GM21825 (cell line): ENCODE measurements around the gene ADAMTSL3.

Experiments
- ATAC-seq: cut with Tn5 transposase; IDR thresholded peaks from one replicate; pipeline ENCODE4 v1.9.1; 2021; ENCODE audit warnings: mild to moderate bottlenecking, moderate library complexity; ENCODE audit not compliant: unreplicated experiment

ADAMTSL3 gene

DNA sequence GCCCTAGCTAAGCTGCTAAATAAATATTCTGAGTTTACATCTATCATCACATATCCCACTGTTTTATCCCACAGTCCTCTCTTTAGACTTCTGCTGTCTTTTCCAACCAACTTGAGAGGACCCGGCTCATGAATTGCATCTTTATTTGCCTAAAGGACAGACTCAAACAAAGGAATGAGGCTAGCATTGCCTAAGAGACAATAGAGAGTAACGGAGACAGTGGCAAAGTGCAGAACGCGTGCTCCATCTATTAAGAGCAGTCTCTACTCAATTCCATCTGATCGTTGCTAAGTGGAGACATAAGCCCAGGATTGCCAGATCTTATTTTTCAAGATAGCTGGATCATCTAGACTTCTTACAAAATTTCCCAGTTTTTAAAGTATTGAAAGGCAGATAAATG, 2.3 kb downstream of the ADAMTSL3 start:
- ATAC-seq = no peak

DNA sequence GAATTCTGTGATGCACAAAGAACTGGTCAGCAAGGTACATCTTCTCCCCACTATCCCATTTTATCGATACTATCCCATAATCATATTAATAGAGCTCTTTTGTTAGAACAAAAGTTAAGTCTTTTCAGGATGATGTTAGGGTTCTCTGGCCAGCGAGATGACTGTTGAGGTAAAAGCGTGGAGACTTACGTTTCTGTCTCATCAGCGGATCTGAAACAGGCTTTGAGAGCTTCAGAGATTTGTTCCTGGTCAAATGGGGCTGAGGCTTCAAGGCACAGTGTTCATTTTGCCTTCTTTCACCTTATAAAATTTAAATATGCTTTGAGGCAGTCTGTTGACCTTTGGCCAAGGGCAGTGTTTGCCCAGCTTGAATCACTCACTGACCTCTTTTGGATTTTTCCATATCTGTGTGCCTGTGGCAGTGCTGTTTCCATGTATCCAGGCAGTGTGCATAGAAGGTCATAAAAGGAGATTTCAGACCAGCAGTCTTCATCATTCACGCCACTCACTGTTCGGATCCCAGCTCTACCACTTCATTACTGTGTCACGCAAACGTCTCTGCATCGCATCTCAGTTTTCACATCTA, 3.1 kb downstream of the ADAMTSL3 start:
- no peak for ATAC-seq

- no peak for ATAC-seq
These were observed 3.6 kb downstream of the ADAMTSL3 start for GRCh38 chr15:83657549-83657948.

- no peak for ATAC-seq
These were observed 4.8 kb downstream of the ADAMTSL3 start for GRCh38 chr15:83658430-83659416.

GRCh38 chr15:83659417-83659812, 5.5 kb downstream of the ADAMTSL3 start:
- no peak for ATAC-seq

DNA sequence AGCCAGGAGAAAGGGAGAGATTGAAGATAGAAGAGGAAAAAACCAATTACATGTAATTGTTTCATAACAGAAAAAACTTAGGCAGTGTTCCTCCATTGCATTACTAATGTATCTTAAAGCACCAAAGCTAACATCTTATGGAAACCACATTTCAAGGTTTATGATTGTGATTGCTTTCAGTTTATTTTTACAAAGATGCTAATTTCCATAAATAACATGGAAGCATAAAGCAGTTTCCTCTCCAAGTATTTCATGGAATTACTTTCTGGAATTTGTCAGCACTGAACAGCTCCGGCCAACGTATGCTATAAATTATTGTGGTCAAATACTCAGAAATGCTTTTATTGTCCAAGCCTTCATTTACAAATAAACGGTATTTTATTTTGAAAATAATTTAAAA, 11.6 kb downstream of the ADAMTSL3 start:
- ATAC-seq = no peak

GRCh38 chr15:83670672-83671229, 16.8 kb downstream of the ADAMTSL3 start:
- no peak for ATAC-seq

DNA sequence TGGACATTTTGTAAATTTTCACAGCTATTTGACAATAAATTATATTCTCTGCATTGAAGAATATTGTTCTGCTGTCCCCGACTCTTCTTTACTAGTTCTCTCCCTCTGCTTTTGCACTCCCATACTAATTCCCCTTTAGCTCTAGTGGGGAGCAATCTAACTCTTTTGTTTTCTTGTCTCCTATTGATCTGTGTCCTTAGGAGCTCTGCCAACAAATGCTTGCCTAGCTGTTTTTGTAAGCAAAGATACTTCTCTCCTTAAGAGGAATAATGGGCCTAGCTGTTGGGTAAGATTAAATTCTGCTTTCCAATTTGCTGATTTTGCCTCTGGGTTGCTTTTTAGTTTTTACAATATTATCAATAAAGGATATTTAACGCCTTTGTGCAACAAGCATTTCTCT, 17.7 kb downstream of the ADAMTSL3 start:
- ATAC-seq = no peak

GRCh38 chr15:83673385-83673784, 19.5 kb downstream of the ADAMTSL3 start:
- no peak for ATAC-seq

- no peak for ATAC-seq
These were observed 28.7 kb downstream of the ADAMTSL3 start for GRCh38 chr15:83682476-83683088.

DNA sequence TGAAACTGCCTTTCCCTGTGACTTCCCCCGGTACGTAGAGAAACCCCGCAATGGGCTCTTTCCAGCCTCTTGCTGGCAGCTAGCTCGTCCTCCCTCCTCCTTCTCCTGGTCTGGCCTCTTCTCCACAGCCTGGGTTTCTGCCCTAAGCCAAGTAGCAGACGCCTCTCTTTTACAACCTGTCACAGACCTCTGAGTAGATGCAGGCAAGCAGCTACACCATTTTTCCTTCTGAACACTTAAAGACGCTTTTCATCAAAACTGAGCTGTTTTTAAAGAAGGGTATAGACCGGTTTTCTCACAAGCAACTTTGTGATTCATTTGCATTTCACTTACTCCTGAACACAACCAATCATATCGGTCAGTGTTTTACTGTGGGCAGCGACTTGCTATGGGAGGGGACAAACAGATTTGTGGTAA, 32.0 kb downstream of the ADAMTSL3 start:
- no peak for ATAC-seq

GRCh38 chr15:83688201-83688600, 34.3 kb downstream of the ADAMTSL3 start:
- ATAC-seq = no peak

DNA sequence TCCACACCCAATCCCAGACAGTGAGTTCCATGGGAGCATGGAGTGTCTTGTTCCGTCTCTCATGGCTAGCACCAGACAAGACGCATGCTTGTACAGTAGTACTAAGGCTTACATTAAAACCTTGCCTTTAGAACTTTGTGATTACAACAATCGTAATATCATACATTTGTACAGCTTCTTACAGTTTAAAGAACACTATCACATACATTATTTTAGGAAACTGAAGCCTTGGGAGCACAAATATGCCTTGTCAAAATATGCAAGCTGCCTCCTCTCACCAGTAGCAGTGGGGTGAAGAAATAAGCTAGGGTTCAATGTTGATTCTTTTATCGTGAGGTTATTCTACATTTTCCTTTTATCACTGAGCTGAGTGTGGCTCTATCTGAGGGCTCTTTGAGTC, 36.8 kb downstream of the ADAMTSL3 start:
- ATAC-seq = no peak

DNA sequence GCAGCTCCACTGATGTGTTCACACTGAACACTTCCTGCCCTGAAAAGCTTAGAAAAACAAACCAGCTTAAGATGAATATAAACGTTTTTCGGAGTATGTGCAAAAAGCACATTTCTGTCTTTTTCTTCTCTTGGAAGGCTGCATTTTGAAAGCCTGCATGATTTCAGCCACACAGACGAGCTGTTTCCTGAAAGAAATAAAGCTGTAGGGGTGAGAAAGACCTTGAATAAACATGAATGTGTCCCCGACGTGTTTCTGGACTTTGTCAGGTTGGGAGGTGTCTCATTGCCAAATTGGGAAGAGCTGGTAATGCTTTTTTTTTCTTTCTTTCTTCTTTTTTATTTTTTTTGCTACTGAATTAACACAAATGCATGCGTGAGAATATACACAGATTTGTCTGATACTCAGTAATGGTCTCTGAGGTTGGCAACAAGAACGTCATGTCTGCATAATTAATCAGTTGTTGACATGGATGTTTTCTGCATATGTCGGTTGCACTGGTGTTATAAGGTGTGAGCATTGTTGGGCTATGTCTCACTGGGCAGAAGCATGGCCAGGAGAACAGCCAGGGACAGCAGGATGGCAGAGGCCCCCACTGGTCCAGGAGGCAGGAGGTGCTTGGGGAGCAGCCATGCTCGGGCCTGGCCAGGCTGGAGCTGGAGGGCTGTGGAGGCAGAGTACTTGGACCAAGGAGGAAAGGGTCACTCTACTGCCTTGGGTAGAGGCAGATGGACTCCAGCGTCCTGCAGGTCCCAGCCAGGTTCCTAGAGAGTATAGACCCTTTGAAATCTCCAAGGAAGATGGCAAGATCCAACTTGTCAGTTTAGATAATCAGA, 39.0 kb downstream of the ADAMTSL3 start:
- ATAC-seq = no peak

GRCh38 chr15:83694015-83694414, 40.1 kb downstream of the ADAMTSL3 start:
- no peak for ATAC-seq

GRCh38 chr15:83694536-83694935, 40.6 kb downstream of the ADAMTSL3 start:
- ATAC-seq = no peak

- ATAC-seq = no peak
These were observed 41.3 kb downstream of the ADAMTSL3 start for GRCh38 chr15:83695246-83695645.

DNA sequence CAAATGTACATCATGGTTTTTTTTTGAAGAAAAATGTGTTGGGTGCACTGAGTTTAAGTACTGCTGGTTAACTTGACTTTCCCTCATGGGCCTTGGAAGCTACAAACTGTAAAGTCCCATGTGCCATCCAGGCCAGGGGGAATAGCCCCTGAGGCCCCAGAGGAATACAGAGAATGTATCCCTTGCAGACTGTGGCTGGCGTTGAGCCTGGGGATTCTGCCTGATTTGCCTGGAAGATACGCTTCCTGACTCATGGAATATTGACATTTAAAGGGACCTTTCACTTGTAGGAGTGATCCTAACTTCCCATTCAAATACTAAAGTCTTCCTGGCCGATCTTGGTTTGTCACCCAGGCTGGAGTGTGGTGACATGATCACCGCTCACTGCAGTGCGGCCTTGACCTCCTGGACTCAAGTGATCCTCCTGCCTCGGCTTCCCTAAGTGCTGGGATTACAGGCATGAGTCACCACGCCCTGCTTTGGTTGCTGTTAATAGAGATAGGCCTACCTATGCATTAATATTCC, 42.0 kb downstream of the ADAMTSL3 start:
- no peak for ATAC-seq

DNA sequence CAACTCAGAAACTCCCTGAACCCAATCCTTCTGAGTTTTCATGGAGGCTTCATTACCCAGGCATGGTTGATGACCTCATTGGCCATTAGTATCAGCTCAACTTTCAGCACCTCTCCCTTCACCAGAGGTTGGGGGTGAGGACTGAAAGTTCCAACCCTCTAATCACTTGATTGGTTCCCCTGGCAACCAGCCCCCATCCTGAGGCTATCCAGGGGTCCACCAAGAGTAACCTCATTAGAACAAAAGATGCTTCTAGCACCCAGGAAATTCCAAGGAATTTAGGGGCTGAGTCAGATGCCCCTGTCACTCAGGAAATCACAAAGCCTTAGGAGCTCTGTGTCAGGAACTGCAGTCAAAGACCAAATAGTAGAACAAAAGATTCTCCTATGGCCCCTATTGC, 43.8 kb downstream of the ADAMTSL3 start:
- ATAC-seq = no peak

DNA sequence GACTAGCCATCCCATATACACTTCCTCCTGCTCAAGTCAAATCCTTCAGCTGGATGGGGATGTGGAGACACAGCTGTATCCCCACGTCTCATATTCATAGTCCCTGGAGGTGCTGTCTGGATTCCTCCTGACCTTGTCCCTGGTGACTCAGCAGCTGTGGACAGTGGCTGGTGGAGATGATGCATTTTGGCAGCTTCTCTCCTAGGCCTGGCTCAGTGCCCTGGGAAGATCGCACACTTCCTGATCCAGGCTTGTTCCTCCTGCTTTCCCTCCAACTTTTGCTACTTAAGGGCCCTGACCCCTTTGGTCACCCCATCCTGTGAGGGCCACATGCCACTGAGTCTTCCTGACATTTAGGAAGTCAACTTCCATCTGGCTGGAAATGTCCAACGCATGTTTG, 44.4 kb downstream of the ADAMTSL3 start:
- ATAC-seq = no peak
